Ishikawa (cell line): ENCODE data around the gene SLC8A1.

ENCODE experiments used
- CEBPB ChIP-seq: IDR thresholded peaks from 2 replicates; pipeline ENCODE4 v1.6.1; 2012
- CREB1 ChIP-seq: IDR thresholded peaks from 2 replicates; pipeline ENCODE4 v1.6.1; 2012; ENCODE audit warnings: low read depth
- EGR1 ChIP-seq: IDR thresholded peaks from 2 replicates; pipeline ENCODE4 v1.6.1; 2012
- EP300 ChIP-seq: IDR thresholded peaks from 2 replicates; pipeline ENCODE4 v1.6.1; 2012; ENCODE audit warnings: borderline replicate concordance
- FOXM1 ChIP-seq: IDR thresholded peaks from 2 replicates; pipeline ENCODE4 v1.6.1; 2012; ENCODE audit warnings: low read depth, borderline replicate concordance
- NFIC ChIP-seq: IDR thresholded peaks from 2 replicates; pipeline ENCODE4 v1.6.1; 2012
- RAD21 ChIP-seq: IDR thresholded peaks from 2 replicates; pipeline ENCODE4 v1.6.1; 2012; ENCODE audit warnings: low read depth
- REST ChIP-seq: IDR thresholded peaks from 2 replicates; pipeline ENCODE4 v1.6.1; 2012; ENCODE audit warnings: low read depth, mild to moderate bottlenecking
- TAF1 ChIP-seq: IDR thresholded peaks from 2 replicates; pipeline ENCODE4 v1.6.1; 2012; ENCODE audit warnings: low read depth, mild to moderate bottlenecking
- TCF12 ChIP-seq: IDR thresholded peaks from 2 replicates; pipeline ENCODE4 v1.6.1; 2012; ENCODE audit warnings: low read depth
- TEAD4 ChIP-seq: IDR thresholded peaks from 2 replicates; pipeline ENCODE4 v1.6.1; 2012
- USF1 ChIP-seq: IDR thresholded peaks from 2 replicates; pipeline ENCODE4 v1.6.1; 2012
- YY1 ChIP-seq: IDR thresholded peaks from 2 replicates; pipeline ENCODE4 v1.6.1; 2012; ENCODE audit warnings: low read depth
- ZBTB7A ChIP-seq: IDR thresholded peaks from 2 replicates; pipeline ENCODE4 v1.6.1; 2012; ENCODE audit warnings: low read depth
- TF ChIP-seq, protein P1 (sequence below): IDR thresholded peaks from 2 replicates; pipeline ENCODE4 v1.6.1; 2012

SLC8A1 gene

DNA sequence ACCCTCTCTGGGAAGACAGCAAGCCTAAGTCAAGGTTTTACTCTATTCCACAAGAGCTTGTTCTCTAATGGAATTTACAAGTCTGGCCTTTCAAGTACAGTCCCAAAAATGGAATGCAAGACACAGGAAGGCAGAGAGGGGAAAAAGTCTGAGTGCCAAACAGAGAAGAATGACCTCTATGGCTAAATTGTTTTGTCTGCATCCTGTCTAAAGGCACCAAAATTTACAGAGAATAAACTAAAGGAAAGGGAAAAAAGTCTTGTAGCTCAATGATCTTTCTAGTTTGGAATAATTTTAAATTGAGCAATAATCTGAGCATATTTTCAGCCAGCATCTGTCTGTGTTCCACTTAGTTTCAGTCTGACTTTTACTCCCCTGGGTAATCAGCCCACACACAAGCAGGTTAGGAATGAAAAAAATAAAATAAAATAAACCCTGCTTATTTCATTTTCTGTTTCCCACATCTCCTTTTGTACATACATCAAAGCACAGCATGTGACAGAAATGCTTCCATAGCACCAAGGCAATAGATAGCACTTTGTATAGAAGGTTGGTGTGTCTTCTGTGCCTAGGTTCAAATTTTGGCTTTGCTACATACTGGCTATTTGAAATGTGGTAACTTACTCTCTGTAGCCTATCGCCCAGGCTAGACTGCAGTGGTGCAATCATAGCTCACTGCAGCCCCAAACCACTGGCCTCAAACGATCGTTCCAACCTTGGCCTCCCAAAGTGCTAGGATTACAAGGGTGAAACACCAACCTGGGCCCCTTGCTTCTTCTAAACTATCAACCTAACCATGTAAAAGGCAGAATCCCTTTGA, 105.1 kb downstream of the SLC8A1 start:
- no peak for TF ChIP-seq USF1
- no peak for TF ChIP-seq CREB1
- TF ChIP-seq TEAD4: no peak
- no peak for TF ChIP-seq FOXM1
- no peak for TF ChIP-seq YY1
- no peak for TF ChIP-seq ZBTB7A
- TF ChIP-seq CEBPB: no peak
- TF ChIP-seq TCF12: no peak
- TF ChIP-seq RAD21: no peak
- no peak for TF ChIP-seq TAF1
- no peak for TF ChIP-seq EP300
- TF ChIP-seq EGR1: no peak
- no peak for TF ChIP-seq REST
- TF ChIP-seq NFIC: no peak
- TF ChIP-seq, protein P1, sequence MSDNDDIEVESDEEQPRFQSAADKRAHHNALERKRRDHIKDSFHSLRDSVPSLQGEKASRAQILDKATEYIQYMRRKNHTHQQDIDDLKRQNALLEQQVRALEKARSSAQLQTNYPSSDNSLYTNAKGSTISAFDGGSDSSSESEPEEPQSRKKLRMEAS: no peak

DNA sequence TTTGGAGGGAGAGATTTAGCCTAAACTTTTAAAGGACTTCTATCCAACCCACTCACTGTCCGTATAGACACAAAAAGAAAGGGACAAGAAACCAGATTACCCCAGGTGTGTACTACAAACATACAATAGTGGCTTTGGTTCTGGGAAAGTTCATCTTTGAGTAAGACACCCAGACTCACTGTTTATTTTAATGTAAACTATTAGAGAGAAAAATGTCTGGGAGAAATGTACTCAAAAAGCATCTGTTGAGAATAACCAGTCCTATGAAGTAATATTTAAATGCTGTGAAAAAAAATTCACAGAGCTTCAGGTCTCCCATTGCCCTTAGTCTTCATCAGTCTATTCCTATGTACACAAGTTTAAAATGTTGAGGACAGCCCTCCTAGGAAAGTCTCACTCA, 107.5 kb downstream of the SLC8A1 start:
- no peak for TF ChIP-seq NFIC
- TF ChIP-seq ZBTB7A: no peak
- TF ChIP-seq REST: no peak
- no peak for TF ChIP-seq EP300
- no peak for TF ChIP-seq YY1
- TF ChIP-seq TEAD4: no peak
- TF ChIP-seq FOXM1: no peak
- TF ChIP-seq, protein P1: no peak
- TF ChIP-seq TAF1: no peak

- no peak for TF ChIP-seq CEBPB
- TF ChIP-seq TCF12: no peak
- TF ChIP-seq TAF1: no peak
- TF ChIP-seq EGR1: no peak
- no peak for TF ChIP-seq EP300
- TF ChIP-seq NFIC: no peak
- no peak for TF ChIP-seq YY1
- TF ChIP-seq CREB1: no peak
- TF ChIP-seq USF1: no peak
- no peak for TF ChIP-seq ZBTB7A
- TF ChIP-seq, protein P1: no peak
- TF ChIP-seq REST: no peak
Measured at GRCh38 chr2:40343902-40344301, 108.0 kb downstream of the SLC8A1 start.

DNA sequence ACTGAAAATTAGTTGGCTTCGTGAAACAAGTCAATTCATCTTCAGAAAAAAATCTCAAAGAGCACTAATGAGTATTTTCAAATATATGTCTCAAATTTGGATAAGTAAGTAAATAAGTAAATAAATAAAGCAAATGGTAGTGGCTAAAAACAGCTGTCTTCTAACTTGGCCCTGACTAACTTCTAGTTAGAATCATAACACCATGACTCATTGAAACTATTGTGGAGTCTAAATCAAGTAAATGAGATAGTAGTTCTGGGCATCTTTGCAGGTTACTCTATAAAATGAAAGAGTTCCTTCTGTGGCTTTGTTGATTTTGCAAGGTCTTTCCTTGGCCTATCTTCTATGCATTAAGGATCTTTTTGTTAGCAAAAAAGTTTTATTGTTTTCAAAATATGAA, 110.7 kb downstream of the SLC8A1 start:
- TF ChIP-seq TCF12: no peak
- TF ChIP-seq NFIC: no peak
- no peak for TF ChIP-seq YY1
- TF ChIP-seq CREB1: no peak
- TF ChIP-seq ZBTB7A: no peak
- TF ChIP-seq REST: no peak
- TF ChIP-seq EGR1: no peak
- no peak for TF ChIP-seq TAF1
- TF ChIP-seq CEBPB: no peak
- no peak for TF ChIP-seq RAD21
- no peak for TF ChIP-seq TEAD4
- no peak for TF ChIP-seq FOXM1
- TF ChIP-seq USF1: no peak
- TF ChIP-seq, protein P1: no peak
- TF ChIP-seq EP300: no peak
